K562 (cell line): Measurements from ENCODE around the gene FAM89B. TPM values are rescaled to one million over a fixed set of nuclear protein-coding genes. Genes with fewer than 3 reads are reported as not detected.

Source experiments
- FOXJ3 ChIP-seq: sonication (generic); formaldehyde crosslinking; IDR thresholded peaks from 2 replicates; pipeline ENCODE4 v1.4.0; 2020; ENCODE audit warnings: mild to moderate bottlenecking, missing genetic modification reagents
- HNRNPUL1 ChIP-seq: fragments of 200-400 bp; formaldehyde crosslinking; IDR thresholded peaks from 2 replicates; pipeline ENCODE4 v1.6.1; 2017; ENCODE audit warnings: low read length
- MAFK ChIP-seq: IDR thresholded peaks from 2 replicates; pipeline ENCODE4 v1.6.1; 2011; ENCODE audit warnings: low read length, improper control_type of control experiment
- MBD2 ChIP-seq: sonication (generic); IDR thresholded peaks from 2 replicates; pipeline ENCODE4 v1.6.1; 2016; ENCODE audit warnings: low read depth, borderline replicate concordance
- NFXL1 ChIP-seq: fragments of 450-650 bp; formaldehyde crosslinking; IDR thresholded peaks from 2 replicates; pipeline ENCODE4 v1.4.0; 2021; ENCODE audit warnings: mild to moderate bottlenecking
- SMARCA4 ChIP-seq: fragments of 450-650 bp; IDR thresholded peaks from 2 replicates; pipeline ENCODE4 v1.6.1; 2016
- ZNF212 ChIP-seq: fragments of 450-650 bp; formaldehyde crosslinking; IDR thresholded peaks from 2 replicates; pipeline ENCODE4 v1.4.0; 2020; ENCODE audit warnings: mild to moderate bottlenecking
- ZNF354B ChIP-seq: fragments of 250-450 bp; sonication (Bioruptor Pico); IDR thresholded peaks from 2 replicates; pipeline ENCODE4 v1.4.0; 2020
- polyA plus RNA-seq, 8 experiments: library from polyadenylated mRNA; depleted of rRNA in 4 of 8; stranded (reverse) in 5 of 8; unstranded in 3 of 8; fragments of >200 nt; fragmentation: Nextera tagmentation in 2 of 8; fragmentation: Illumina TruSeq in 1 of 8; extraction: Ambion mirVana in 2 of 8; extraction: Trizol in 1 of 8; gene quantifications; 2 replicates each; pipeline versions ENCODE4 v1.2.1 to v1.2.3, GENCODE V29; 2011 to 2014; ENCODE audit warnings: inconsistent platforms in 1 of 8, missing spikeins in 1 of 8
- total RNA-seq, 7 experiments: library from RNA; depleted of rRNA in 6 of 7; stranded (reverse); fragments of >200 nt in 6 of 7; fragmentation: Illumina TruSeq in 2 of 7; extraction: Trizol in 2 of 7; gene quantifications; 2 replicates each; pipeline versions ENCODE4 v1.2.1 to v1.2.3, GENCODE V29; 2011 to 2021; ENCODE audit warnings: low replicate concordance in 1 of 7
- TF ChIP-seq, protein P1 (sequence below), 3 experiments: fragments of 200-800 bp in 1 of 3; fragments of 250-450 bp in 1 of 3; fragments of 450-650 bp in 1 of 3; sonication (Bioruptor Pico) in 1 of 3; sonication (Bioruptor generic) in 1 of 3; formaldehyde crosslinking in 1 of 3; IDR thresholded peaks; 2 replicates each; pipeline versions ENCODE4 v1.6.1 to v1.8.0; 2016 to 2022; ENCODE audit warnings: mild to moderate bottlenecking in 2 of 3, missing genetic modification characterization in 2 of 3, missing compliant biosample characterization in 1 of 3, moderate library complexity in 1 of 3
- TF ChIP-seq, protein P2 (sequence below): fragments of 450-650 bp; formaldehyde crosslinking; conservative IDR thresholded peaks from 2 replicates; pipeline ENCODE4 v1.4.0; 2022; ENCODE audit warnings: mild to moderate bottlenecking, missing genetic modification characterization
- TF ChIP-seq, protein P3 (sequence below), 2 experiments: fragments of 450-650 bp; formaldehyde crosslinking in 1 of 2; IDR thresholded peaks; 2 replicates each; pipeline versions ENCODE4 v1.4.0 to v1.6.1; 2014 to 2020; ENCODE audit warnings: mild to moderate bottlenecking in 2 of 2, borderline replicate concordance in 1 of 2, low read depth in 1 of 2
- TF ChIP-seq, protein P4 (sequence below), 3 experiments: fragments of 200-800 bp in 1 of 3; sonication (Bioruptor generic) in 1 of 3; sonication (generic) in 1 of 3; formaldehyde crosslinking in 1 of 3; IDR thresholded peaks; 2 replicates each; pipeline versions ENCODE4 v1.6.1 to v1.8.0; 2016 to 2022; ENCODE audit warnings: mild to moderate bottlenecking in 2 of 3, missing compliant biosample characterization in 2 of 3, missing genetic modification characterization in 2 of 3, missing genetic modification reagents in 1 of 3

Gene FAM89B
- total and polyA plus RNA-seq, 9 of the 15 experiments (the other 6 are each of a cell fraction or from before 2014, with no cell fraction given) = 0.32 to 27.6 (median 11.9) TPM

DNA sequence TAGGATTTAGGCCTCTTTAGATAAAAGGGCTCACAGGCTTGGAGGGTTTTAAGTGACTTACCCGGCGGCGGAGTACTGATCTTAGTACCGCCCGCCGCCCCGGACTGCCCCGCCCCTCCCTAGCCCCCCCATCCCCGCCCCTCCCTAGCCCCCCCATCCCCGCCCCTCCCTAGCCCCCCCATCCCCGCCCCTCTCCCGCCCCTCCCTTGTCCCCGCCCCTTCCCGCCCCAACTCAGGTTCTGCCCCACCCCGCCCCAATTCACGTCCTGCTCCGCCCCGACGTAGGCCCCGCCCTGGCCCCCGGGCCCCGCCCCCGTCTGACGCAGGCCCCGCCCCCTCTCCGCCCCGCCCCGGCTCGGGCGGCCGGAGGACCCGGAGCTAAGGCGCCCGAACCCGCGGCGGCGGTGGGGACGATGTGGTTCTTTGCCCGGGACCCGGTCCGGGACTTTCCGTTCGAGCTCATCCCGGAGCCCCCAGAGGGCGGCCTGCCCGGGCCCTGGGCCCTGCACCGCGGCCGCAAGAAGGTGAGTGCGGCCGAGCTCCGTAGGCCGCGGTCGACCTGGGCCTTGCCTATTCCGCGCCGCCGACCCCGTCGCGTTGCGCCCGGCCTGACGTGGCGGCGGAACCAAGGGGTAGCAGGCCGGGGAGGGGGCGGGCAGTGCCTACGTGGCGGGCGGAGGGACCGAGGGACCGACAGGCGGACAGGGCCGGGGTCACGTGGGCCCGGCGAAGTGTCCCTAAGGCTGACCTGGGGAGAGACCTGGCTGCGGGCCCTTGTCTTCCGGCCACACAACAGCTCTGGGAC is 47.4 kb upstream of the FAM89B start, which contains the start of gene SCYL1 (continued):
- TF ChIP-seq, protein P1, sequence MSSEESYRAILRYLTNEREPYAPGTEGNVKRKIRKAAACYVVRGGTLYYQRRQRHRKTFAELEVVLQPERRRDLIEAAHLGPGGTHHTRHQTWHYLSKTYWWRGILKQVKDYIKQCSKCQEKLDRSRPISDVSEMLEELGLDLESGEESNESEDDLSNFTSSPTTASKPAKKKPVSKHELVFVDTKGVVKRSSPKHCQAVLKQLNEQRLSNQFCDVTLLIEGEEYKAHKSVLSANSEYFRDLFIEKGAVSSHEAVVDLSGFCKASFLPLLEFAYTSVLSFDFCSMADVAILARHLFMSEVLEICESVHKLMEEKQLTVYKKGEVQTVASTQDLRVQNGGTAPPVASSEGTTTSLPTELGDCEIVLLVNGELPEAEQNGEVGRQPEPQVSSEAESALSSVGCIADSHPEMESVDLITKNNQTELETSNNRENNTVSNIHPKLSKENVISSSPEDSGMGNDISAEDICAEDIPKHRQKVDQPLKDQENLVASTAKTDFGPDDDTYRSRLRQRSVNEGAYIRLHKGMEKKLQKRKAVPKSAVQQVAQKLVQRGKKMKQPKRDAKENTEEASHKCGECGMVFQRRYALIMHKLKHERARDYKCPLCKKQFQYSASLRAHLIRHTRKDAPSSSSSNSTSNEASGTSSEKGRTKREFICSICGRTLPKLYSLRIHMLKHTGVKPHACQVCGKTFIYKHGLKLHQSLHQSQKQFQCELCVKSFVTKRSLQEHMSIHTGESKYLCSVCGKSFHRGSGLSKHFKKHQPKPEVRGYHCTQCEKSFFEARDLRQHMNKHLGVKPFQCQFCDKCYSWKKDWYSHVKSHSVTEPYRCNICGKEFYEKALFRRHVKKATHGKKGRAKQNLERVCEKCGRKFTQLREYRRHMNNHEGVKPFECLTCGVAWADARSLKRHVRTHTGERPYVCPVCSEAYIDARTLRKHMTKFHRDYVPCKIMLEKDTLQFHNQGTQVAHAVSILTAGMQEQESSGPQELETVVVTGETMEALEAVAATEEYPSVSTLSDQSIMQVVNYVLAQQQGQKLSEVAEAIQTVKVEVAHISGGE (CRISPR knock-in tag; IDR thresholded peaks at IDR 0.05) = peak in 1 of 3 experiments; percentile 59; a peak in 2 of 6 replicates
- TF ChIP-seq ZNF354B (CRISPR knock-in tag) (no peak), HNRNPUL1 (no peak), FOXJ3 (CRISPR knock-in tag) (no peak), NFXL1 (no peak), MAFK (no peak), SMARCA4 (no peak), ZNF212 (no peak), MBD2 (peak; percentile 40; the same call in 1 of the 2 replicates)
- TF ChIP-seq, protein P2, sequence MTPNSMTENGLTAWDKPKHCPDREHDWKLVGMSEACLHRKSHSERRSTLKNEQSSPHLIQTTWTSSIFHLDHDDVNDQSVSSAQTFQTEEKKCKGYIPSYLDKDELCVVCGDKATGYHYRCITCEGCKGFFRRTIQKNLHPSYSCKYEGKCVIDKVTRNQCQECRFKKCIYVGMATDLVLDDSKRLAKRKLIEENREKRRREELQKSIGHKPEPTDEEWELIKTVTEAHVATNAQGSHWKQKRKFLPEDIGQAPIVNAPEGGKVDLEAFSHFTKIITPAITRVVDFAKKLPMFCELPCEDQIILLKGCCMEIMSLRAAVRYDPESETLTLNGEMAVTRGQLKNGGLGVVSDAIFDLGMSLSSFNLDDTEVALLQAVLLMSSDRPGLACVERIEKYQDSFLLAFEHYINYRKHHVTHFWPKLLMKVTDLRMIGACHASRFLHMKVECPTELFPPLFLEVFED (CRISPR knock-in tag) = no peak
- TF ChIP-seq, protein P3, sequence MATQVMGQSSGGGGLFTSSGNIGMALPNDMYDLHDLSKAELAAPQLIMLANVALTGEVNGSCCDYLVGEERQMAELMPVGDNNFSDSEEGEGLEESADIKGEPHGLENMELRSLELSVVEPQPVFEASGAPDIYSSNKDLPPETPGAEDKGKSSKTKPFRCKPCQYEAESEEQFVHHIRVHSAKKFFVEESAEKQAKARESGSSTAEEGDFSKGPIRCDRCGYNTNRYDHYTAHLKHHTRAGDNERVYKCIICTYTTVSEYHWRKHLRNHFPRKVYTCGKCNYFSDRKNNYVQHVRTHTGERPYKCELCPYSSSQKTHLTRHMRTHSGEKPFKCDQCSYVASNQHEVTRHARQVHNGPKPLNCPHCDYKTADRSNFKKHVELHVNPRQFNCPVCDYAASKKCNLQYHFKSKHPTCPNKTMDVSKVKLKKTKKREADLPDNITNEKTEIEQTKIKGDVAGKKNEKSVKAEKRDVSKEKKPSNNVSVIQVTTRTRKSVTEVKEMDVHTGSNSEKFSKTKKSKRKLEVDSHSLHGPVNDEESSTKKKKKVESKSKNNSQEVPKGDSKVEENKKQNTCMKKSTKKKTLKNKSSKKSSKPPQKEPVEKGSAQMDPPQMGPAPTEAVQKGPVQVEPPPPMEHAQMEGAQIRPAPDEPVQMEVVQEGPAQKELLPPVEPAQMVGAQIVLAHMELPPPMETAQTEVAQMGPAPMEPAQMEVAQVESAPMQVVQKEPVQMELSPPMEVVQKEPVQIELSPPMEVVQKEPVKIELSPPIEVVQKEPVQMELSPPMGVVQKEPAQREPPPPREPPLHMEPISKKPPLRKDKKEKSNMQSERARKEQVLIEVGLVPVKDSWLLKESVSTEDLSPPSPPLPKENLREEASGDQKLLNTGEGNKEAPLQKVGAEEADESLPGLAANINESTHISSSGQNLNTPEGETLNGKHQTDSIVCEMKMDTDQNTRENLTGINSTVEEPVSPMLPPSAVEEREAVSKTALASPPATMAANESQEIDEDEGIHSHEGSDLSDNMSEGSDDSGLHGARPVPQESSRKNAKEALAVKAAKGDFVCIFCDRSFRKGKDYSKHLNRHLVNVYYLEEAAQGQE (IDR thresholded peaks at IDR 0.05; ENCODE audit: borderline replicate concordance) = peak; percentile 35
- TF ChIP-seq, protein P3 (CRISPR knock-in tag; IDR thresholded peaks at IDR 0.05; ENCODE audit: low read depth) = peak; percentile 63
- TF ChIP-seq, protein P4, sequence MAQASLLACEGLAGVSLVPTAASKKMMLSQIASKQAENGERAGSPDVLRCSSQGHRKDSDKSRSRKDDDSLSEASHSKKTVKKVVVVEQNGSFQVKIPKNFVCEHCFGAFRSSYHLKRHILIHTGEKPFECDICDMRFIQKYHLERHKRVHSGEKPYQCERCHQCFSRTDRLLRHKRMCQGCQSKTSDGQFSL (CRISPR knock-in tag; IDR thresholded peaks at IDR 0.05) = no peak
- TF ChIP-seq, protein P4 (tag; IDR thresholded peaks at IDR 0.05) = peak in 1 of 2 experiments; percentile 95; a peak in 2 of 4 replicates
